ENCODE data around the gene KLHL6.

- TF ChIP-seq CTCF (IDR thresholded peaks at IDR 0.05; ENCODE audit: low read depth, low read length, missing input control) (no peak), JUND (IDR thresholded peaks at IDR 0.05) (no peak), FOXA1 (IDR thresholded peaks at IDR 0.05) (no peak), REST (IDR thresholded peaks at IDR 0.05) (no peak), TAF1 (conservative IDR thresholded peaks at IDR 0.05) (no peak), ATF3 (IDR thresholded peaks at IDR 0.05) (no peak), HNF4A (conservative IDR thresholded peaks at IDR 0.05) (no peak), RAD21 (IDR thresholded peaks at IDR 0.05) (no peak), MAX (IDR thresholded peaks at IDR 0.05) (no peak), RXRA (IDR thresholded peaks at IDR 0.05) (no peak), SP1 (IDR thresholded peaks at IDR 0.05) (no peak), ZBTB33 (IDR thresholded peaks at IDR 0.05) (no peak)
These were observed 31.0 kb upstream of the KLHL6 start for GRCh38 chr3:183586477-183586876.

Data from liver (tissue), 3 donors.